Vagina (tissue), 2 donors: ENCODE data around the gene LTK. TPM values are rescaled to one million over a fixed set of nuclear protein-coding genes. Genes with fewer than 3 reads are reported as not detected.
A peak's percentile ranks its signal among the peaks of the same experiment; 100 is the strongest.

Experiments used
- DNase-seq, 2 donors: peaks; one replicate each; pipeline ENCODE4 v3.0.0-alpha.2; 2017; ENCODE audit errors: extremely low spot score in 2 of 2
- H3K27ac ChIP-seq: fragments of 200-600 bp; sonication (generic); one replicate; pipeline ENCODE4 v1.5.1; 2019
- H3K27me3 ChIP-seq: fragments of 200-600 bp; sonication (generic); one replicate; pipeline ENCODE4 v1.5.1; 2019
- H3K36me3 ChIP-seq, 2 donors: fragments of 200-600 bp; sonication (generic); one replicate each; pipeline ENCODE4 v1.5.1; 2017 to 2019
- H3K4me1 ChIP-seq: fragments of 200-600 bp; sonication (generic); one replicate; pipeline ENCODE4 v1.5.1; 2019
- H3K4me3 ChIP-seq, 2 donors: fragments of 200-600 bp; sonication (generic); 1 replicate in 1 of 2; 2 replicates in 1 of 2; pipeline ENCODE4 v1.5.1; 2016 to 2019
- H3K9me3 ChIP-seq: fragments of 200-600 bp; sonication (generic); one replicate; pipeline ENCODE4 v1.5.1; 2019
- CTCF ChIP-seq, 3 experiments: fragments of 450-650 bp in 2 of 3; fragments of 200-600 bp in 1 of 3; sonication (generic) in 1 of 3; IDR thresholded peaks; one replicate each; pipeline ENCODE4 v1.5.1; 2017 to 2019; ENCODE audit warnings: antibody characterized with exemption in 3 of 3, mild to moderate bottlenecking in 2 of 3, moderate library complexity in 2 of 3
- POLR2A ChIP-seq, 2 donors: fragments of 450-650 bp; IDR thresholded peaks; one replicate each; pipeline ENCODE4 v1.6.1; 2017; ENCODE audit warnings: antibody characterized with exemption in 2 of 2, mild to moderate bottlenecking in 2 of 2, moderate library complexity in 2 of 2
- POLR2AphosphoS5 ChIP-seq, 2 donors: sonication (generic); formaldehyde crosslinking; IDR thresholded peaks; one replicate each; pipeline ENCODE4 v1.9.0; 2017; ENCODE audit warnings: antibody characterized with exemption in 2 of 2, mild to moderate bottlenecking in 2 of 2, low read depth in 1 of 2; ENCODE audit not compliant: insufficient read depth in 1 of 2
- intact Hi-C: fragments of 100-400 bp; cut with DNase I; formaldehyde crosslinking; loops from one replicate; pipeline ENCODE4 v1.15.1; 2023
- total RNA-seq: library from RNA; depleted of rRNA; stranded (reverse); fragments of >200 nt; gene quantifications from one replicate; pipeline ENCODE4 v1.2.3, GENCODE V29; 2016

Gene LTK
- total RNA-seq, 1 donor from 2014 or later: 1.5 TPM

DNA sequence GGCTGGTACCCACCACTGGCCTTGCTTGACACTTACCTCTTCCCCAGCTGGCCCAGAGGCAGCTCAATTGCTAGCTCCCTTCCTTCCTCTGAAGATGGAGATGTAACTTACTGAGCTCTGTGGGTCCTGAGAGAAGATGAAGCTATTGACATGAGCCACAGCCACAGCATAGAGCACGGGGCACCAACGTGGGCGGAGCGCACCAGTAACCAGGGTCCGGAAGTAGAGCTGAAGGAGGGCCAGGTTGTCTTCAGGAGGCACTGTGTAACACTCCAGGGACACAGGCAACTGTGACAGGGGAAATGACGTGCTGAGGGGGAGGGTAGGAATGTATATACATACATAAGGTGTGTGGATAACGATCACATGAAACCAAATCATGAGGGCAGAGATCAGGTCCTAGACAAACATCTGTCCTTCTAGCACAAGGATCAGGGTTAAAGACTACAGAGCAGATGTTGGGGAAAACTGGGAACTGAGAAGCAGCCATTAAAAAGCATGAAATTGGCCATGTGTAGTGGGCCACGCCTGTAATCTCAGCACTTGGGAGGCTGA is 4.3 kb upstream of the LTK start:
- H3K4me3 ChIP-seq: no peak overlapping the region
- H3K36me3 ChIP-seq: peaks cover 0 to 5% of the 10 kb centered on the region in 2 donors
- no peak for TF ChIP-seq POLR2AphosphoS5 (IDR thresholded peaks at IDR 0.05; ENCODE audit: insufficient read depth in 1 of 2, low read depth in 1 of 2)
- no peak for TF ChIP-seq POLR2A (IDR thresholded peaks at IDR 0.05)
- TF ChIP-seq CTCF (IDR thresholded peaks at IDR 0.05): no peak
- H3K27ac ChIP-seq: no peak overlapping the region
- intact Hi-C loops: no loop called here
- H3K27me3 ChIP-seq: no peaks in the 10 kb centered on the region
- no peaks in the 10 kb centered on the region for H3K9me3 ChIP-seq
- no peak for DNase-seq
- peaks cover 14% of the 10 kb centered on the region for H3K4me1 ChIP-seq

DNA sequence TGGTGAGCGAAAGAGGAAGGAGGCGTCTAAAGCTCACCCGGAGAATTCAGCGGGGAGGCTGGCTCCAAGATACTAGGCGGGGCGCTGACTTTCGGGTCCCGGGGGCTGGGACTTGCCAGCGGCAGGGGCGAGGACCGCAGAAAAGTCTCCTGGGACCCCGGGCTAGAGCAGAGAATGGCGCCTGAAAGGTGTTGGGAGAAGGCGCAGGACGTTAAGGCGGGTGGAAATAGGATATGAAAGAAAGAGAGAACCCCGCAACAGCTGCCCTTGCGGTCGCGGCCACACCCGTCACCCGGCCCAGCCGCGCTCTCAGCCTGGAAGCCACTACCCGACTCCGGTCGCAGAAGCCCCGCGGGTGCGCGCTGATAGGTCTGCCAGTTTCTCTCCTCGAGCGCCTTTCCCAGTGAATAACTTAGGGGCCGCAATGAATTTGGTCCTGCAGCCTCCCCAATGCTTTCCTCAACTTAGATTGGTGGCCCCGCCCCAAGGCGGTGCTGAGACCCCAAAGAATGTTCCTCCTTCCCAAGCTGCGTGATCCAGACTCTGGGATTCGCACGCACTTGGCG is 604 bp downstream of the LTK start:
- intact Hi-C loops: no loop called here

GRCh38 chr15:41512512-41512939 is 1.1 kb downstream of the LTK start:
- intact Hi-C loops: no loop called here
- Histone ChIP-seq H3K36me3 (peaks cover 0 to 2% of the 10 kb centered on the region in 2 donors), H3K4me3 (peak overlapping the region; percentile 35 to 40), H3K4me1 (peaks cover 32% of the 10 kb centered on the region), H3K9me3 (no peaks in the 10 kb centered on the region), H3K27me3 (peaks cover 5% of the 10 kb centered on the region), H3K27ac (no peak overlapping the region)
- no peak for DNase-seq
- TF ChIP-seq POLR2A (IDR thresholded peaks at IDR 0.05) (no peak), POLR2AphosphoS5 (IDR thresholded peaks at IDR 0.05; ENCODE audit: insufficient read depth in 1 of 2, low read depth in 1 of 2) (no peak), CTCF (IDR thresholded peaks at IDR 0.05) (no peak)

More for the DNA sequence above, 604 bp downstream of the LTK start:
- Histone ChIP-seq H3K4me3 (peak overlapping the region; percentile 35 to 40), H3K27me3 (peaks cover 5% of the 10 kb centered on the region), H3K9me3 (no peaks in the 10 kb centered on the region), H3K27ac (no peak overlapping the region), H3K4me1 (peaks cover 32% of the 10 kb centered on the region), H3K36me3 (peaks cover 0 to 5% of the 10 kb centered on the region in 2 donors)
- TF ChIP-seq POLR2A (IDR thresholded peaks at IDR 0.05) (no peak), CTCF (IDR thresholded peaks at IDR 0.05) (no peak), POLR2AphosphoS5 (IDR thresholded peaks at IDR 0.05; ENCODE audit: insufficient read depth in 1 of 2, low read depth in 1 of 2) (no peak)
- no peak for DNase-seq

GRCh38 chr15:41511899-41512369 is 1.7 kb downstream of the LTK start:
- H3K4me3 ChIP-seq: peak overlapping the region; percentile 35 to 40
- H3K27ac ChIP-seq: no peak overlapping the region
- no peaks in the 10 kb centered on the region for H3K36me3 ChIP-seq
- peaks cover 32% of the 10 kb centered on the region for H3K4me1 ChIP-seq
- TF ChIP-seq POLR2AphosphoS5 (IDR thresholded peaks at IDR 0.05; ENCODE audit: insufficient read depth in 1 of 2, low read depth in 1 of 2) (no peak), POLR2A (IDR thresholded peaks at IDR 0.05) (no peak), CTCF (IDR thresholded peaks at IDR 0.05) (no peak)
- H3K27me3 ChIP-seq: peaks cover 5% of the 10 kb centered on the region
- no peaks in the 10 kb centered on the region for H3K9me3 ChIP-seq
- no peak for DNase-seq
- intact Hi-C loops: no loop called here

DNA sequence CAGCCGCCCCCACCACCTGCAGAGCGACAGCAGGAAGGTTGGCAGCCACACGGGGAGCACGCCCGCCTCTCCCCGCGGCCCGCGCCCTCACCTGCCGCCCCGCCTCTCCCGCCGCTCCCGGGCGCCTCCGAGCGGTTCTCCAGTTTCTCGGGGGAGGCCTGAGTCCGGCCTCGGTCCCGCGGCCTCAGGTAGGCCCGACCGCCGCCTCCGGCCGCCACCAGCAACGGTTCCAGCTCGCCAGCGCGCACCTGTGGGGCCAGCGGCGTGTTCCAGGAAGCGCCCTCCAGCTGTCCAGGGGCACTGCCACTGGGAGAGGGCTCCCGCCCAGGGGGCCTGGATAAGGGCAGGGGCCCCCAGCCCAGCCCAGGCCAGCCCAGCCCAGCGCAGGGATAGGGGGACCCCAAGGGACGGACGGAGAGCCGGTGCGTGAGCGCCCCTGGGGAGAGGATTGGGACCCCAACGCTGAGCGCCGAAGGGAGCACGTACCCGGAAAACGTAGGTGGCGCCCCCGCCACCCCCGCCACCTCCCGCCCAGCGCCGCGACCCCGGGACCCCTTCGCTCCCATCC is 2.2 kb downstream of the LTK start:
- Histone ChIP-seq H3K27me3 (peaks cover 5% of the 10 kb centered on the region), H3K36me3 (no peaks in the 10 kb centered on the region), H3K9me3 (no peaks in the 10 kb centered on the region), H3K4me1 (peaks cover 32% of the 10 kb centered on the region), H3K27ac (no peak overlapping the region), H3K4me3 (peak overlapping the region; percentile 35 to 40)
- intact Hi-C loops: no loop called here
- TF ChIP-seq CTCF (IDR thresholded peaks at IDR 0.05): no peak
- TF ChIP-seq POLR2AphosphoS5 (IDR thresholded peaks at IDR 0.05; ENCODE audit: insufficient read depth in 1 of 2, low read depth in 1 of 2): no peak
- no peak for TF ChIP-seq POLR2A (IDR thresholded peaks at IDR 0.05)
- DNase-seq: no peak
